WTC11 (cell line): ENCODE measurements around the gene BRCA1.

Source experiments
- JUN ChIP-seq: sonication (generic); formaldehyde crosslinking; IDR thresholded peaks from 2 replicates; pipeline ENCODE4 v1.8.0; 2023; ENCODE audit warnings: mild to moderate bottlenecking, missing genetic modification reagents
- MXD4 ChIP-seq: fragments of 250-450 bp; sonication (Bioruptor Pico); IDR thresholded peaks from 2 replicates; pipeline ENCODE4 v1.8.0; 2021; ENCODE audit warnings: mild to moderate bottlenecking, moderate library complexity, borderline replicate concordance
- TF ChIP-seq, protein P1 (sequence below): sonication (generic); formaldehyde crosslinking; IDR thresholded peaks from 2 replicates; pipeline ENCODE4 v1.8.1; 2022; ENCODE audit warnings: missing genetic modification reagents, borderline replicate concordance

DNA sequence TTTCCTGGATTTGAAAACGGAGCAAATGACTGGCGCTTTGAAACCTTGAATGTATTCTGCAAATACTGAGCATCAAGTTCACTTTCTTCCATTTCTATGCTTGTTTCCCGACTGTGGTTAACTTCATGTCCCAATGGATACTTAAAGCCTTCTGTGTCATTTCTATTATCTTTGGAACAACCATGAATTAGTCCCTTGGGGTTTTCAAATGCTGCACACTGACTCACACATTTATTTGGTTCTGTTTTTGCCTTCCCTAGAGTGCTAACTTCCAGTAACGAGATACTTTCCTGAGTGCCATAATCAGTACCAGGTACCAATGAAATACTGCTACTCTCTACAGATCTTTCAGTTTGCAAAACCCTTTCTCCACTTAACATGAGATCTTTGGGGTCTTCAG lies 32.3 kb downstream of the BRCA1 start:
- TF ChIP-seq JUN (no peak), MXD4 (no peak)
- TF ChIP-seq, protein P1, sequence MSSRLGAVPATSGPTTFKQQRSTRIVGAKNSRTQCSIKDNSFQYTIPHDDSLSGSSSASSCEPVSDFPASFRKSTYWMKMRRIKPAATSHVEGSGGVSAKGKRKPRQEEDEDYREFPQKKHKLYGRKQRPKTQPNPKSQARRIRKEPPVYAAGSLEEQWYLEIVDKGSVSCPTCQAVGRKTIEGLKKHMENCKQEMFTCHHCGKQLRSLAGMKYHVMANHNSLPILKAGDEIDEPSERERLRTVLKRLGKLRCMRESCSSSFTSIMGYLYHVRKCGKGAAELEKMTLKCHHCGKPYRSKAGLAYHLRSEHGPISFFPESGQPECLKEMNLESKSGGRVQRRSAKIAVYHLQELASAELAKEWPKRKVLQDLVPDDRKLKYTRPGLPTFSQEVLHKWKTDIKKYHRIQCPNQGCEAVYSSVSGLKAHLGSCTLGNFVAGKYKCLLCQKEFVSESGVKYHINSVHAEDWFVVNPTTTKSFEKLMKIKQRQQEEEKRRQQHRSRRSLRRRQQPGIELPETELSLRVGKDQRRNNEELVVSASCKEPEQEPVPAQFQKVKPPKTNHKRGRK (CRISPR knock-in tag), result no peak
